AG08396 (cell line): ENCODE data around the gene ABCB6.
A peak's percentile ranks its signal among the peaks of the same experiment; 100 is the strongest.

Experiments
- DNase-seq: peaks from one replicate; pipeline ENCODE4 v3.0.0; 2012; ENCODE audit warnings: low spot score, mixed read lengths

Gene ABCB6

GRCh38 chr2:219168932-219169331 lies 49.8 kb downstream of the ABCB6 start:
- no peak for DNase-seq

GRCh38 chr2:219168526-219168925 lies 50.2 kb downstream of the ABCB6 start:
- no peak for DNase-seq

- no peak for DNase-seq
Observed at GRCh38 chr2:219167997-219168396, 50.8 kb downstream of the ABCB6 start.

GRCh38 chr2:219165058-219165911 lies 53.5 kb downstream of the ABCB6 start:
- DNase-seq, result no peak

DNA sequence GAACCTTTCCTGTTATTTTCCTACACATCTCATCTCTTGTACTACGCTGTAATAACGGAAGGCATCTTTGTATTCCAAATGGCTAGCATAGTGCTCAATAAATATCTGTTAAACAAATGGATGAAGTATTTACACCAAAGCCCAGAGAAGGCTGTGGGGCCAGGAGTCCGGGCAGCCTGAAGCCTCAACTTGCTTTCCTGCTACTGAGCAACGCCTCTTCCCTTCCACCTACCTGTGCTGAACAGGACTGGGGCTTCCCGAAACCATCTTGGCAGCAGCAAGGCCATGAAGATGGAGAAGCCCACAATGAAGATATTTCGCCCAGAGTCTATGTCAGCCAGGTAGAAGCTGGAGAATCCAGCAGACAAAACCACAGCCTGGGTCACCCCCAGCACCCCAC lies 55.6 kb downstream of the ABCB6 start:
- no peak for DNase-seq

GRCh38 chr2:219161097-219161496 lies 57.7 kb downstream of the ABCB6 start:
- DNase-seq, result no peak

DNA sequence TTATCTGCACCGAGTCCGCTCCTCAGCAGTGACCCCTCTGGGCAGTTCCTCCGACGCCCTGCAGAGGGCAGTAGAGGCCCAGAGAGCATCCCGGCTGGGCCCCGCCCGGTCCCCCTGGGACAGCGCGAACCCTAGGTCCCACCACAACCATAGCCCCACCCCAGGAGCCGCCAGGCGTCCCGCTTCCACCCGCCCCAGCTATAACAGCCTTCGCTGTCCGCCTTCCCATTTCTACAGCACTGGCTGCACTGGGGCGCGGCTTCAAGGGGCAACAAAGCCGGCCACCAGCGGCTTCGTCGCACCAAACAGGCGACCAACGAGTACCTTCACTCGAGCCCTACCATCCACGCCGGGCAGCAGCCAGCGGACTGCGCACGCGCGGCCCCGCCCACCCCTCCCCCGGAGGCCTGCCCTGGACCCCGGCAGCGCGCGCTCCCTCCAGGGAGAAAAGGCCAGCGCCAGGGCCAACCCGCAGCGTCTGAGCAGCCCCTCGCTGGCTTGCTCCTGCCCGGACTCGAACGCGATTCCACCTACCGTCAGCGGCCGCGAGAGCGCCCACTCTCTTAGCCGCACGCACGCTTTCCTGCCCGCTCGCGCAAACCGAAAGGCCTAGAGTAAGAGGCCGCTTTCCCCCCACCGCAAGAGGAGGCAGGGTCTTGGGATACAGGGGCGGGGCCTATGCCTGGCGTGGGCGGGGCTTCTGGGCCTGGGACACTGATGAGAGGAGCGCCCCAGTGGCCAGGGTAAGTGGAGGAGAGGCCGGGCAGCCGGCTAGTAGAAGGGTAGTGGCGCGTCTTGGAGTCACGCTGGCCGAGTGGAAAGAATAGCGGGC lies 58.4 kb downstream of the ABCB6 start, which contains the start of gene NHEJ1:
Gene NHEJ1 (minus strand): TSS at position 630 of the 832 bp plus-strand sequence. CDS start 2,453 bp downstream, outside the sequence.
- peak; percentile 96 for DNase-seq
